ENCODE measurements around the gene XRCC3.

Gene XRCC3

GRCh38 chr14:103702095-103702494, 13.2 kb downstream of the XRCC3 start:
- ChIA-PET CTCF (interaction anchor here (0.6 kb wide), 1 partner anchor 128 kb away, joined by 4 read pairs; no protein-coding TSS in a partner anchor), POLR2A (interaction anchor here (1.1 to 2.1 kb wide), 2 partner anchors 10 to 14 kb away, joined by 4 to 11 read pairs; partner anchors contain the start of genes XRCC3 and ZFYVE21)
- DNase-seq (ENCODE audit: extremely low spot score): no peak
- no peak for TF ChIP-seq HDGF (IDR thresholded peaks at IDR 0.05; ENCODE audit: borderline replicate concordance)
- no peak for TF ChIP-seq NFRKB (IDR thresholded peaks at IDR 0.05)
- no peak for TF ChIP-seq ELF4 (IDR thresholded peaks at IDR 0.05)
- TF ChIP-seq L3MBTL2 (conservative IDR thresholded peaks at IDR 0.05): no peak
- TF ChIP-seq FOXA1 (IDR thresholded peaks at IDR 0.05): no peak

GRCh38 chr14:103700753-103701490, 14.3 kb downstream of the XRCC3 start:
- TF ChIP-seq TARDBP (IDR thresholded peaks at IDR 0.05) (no peak), NFRKB (IDR thresholded peaks at IDR 0.05) (no peak), BHLHE40 (IDR thresholded peaks at IDR 0.05; ENCODE audit: borderline replicate concordance) (no peak)
- POLR2A ChIA-PET: interaction anchor here (0.7 to 2.6 kb wide), 4 partner anchors 8 to 15 kb away, joined by 3 to 13 read pairs (median 3); partner anchors contain the start of genes XRCC3 and ZFYVE21
- DNase-seq (ENCODE audit: extremely low spot score): no peak
- CTCF ChIA-PET: no interaction called here

GRCh38 chr14:103699901-103700752, 15.1 kb downstream of the XRCC3 start:
- ChIA-PET CTCF (no interaction called here), POLR2A (interaction anchor here (1.0 to 2.6 kb wide), 3 partner anchors 9 to 15 kb away, joined by 3 to 13 read pairs (median 3); partner anchors contain the start of genes XRCC3 and ZFYVE21)
- TF ChIP-seq LEF1 (IDR thresholded peaks at IDR 0.05; ENCODE audit: borderline replicate concordance) (no peak), L3MBTL2 (conservative IDR thresholded peaks at IDR 0.05) (no peak), FOXA1 (IDR thresholded peaks at IDR 0.05) (no peak), CTBP1 (IDR thresholded peaks at IDR 0.05; ENCODE audit: borderline replicate concordance) (no peak), BHLHE40 (IDR thresholded peaks at IDR 0.05; ENCODE audit: borderline replicate concordance) (no peak), ELF4 (IDR thresholded peaks at IDR 0.05) (no peak), PKNOX1 (IDR thresholded peaks at IDR 0.05) (no peak)
- no peak for DNase-seq (ENCODE audit: extremely low spot score)

GRCh38 chr14:103699261-103699661, 16.0 kb downstream of the XRCC3 start:
- ChIA-PET POLR2A (interaction anchor here (1.4 to 2.6 kb wide), 2 partner anchors 10 to 16 kb away, joined by 3 to 13 read pairs; partner anchors contain the start of genes XRCC3 and ZFYVE21), CTCF (no interaction called here)

GRCh38 chr14:103698380-103699260, 16.6 kb downstream of the XRCC3 start:
- TF ChIP-seq NFRKB (IDR thresholded peaks at IDR 0.05): no peak
- TF ChIP-seq SUZ12 (IDR thresholded peaks at IDR 0.05): no peak
- TF ChIP-seq FOXM1 (IDR thresholded peaks at IDR 0.05; ENCODE audit: borderline replicate concordance): no peak
- TF ChIP-seq L3MBTL2 (conservative IDR thresholded peaks at IDR 0.05): no peak
- TF ChIP-seq FOXA1 (IDR thresholded peaks at IDR 0.05): no peak
- TF ChIP-seq TARDBP (IDR thresholded peaks at IDR 0.05): no peak
- no peak for TF ChIP-seq FOXK2 (IDR thresholded peaks at IDR 0.05)
- TF ChIP-seq ELF4 (IDR thresholded peaks at IDR 0.05): no peak
- no peak for TF ChIP-seq CTBP1 (IDR thresholded peaks at IDR 0.05; ENCODE audit: borderline replicate concordance)
- TF ChIP-seq LEF1 (IDR thresholded peaks at IDR 0.05; ENCODE audit: borderline replicate concordance): no peak
- TF ChIP-seq PKNOX1 (IDR thresholded peaks at IDR 0.05): no peak
- ChIA-PET POLR2A (interaction anchor here (2.6 kb wide), 1 partner anchor 17 kb away, joined by 13 read pairs; the partner anchor contains the start of genes XRCC3 and ZFYVE21), CTCF (no interaction called here)
- no peak for DNase-seq (ENCODE audit: extremely low spot score)

More at GRCh38 chr14:103699261-103699661, 16.0 kb downstream of the XRCC3 start:
- no peak for TF ChIP-seq LEF1 (IDR thresholded peaks at IDR 0.05; ENCODE audit: borderline replicate concordance)
- TF ChIP-seq FOXK2 (IDR thresholded peaks at IDR 0.05): no peak
- TF ChIP-seq CTBP1 (IDR thresholded peaks at IDR 0.05; ENCODE audit: borderline replicate concordance): no peak
- TF ChIP-seq FOXA1 (IDR thresholded peaks at IDR 0.05): no peak
- no peak for TF ChIP-seq FOXM1 (IDR thresholded peaks at IDR 0.05; ENCODE audit: borderline replicate concordance)
- TF ChIP-seq SP1 (IDR thresholded peaks at IDR 0.05): no peak
- TF ChIP-seq SUZ12 (IDR thresholded peaks at IDR 0.05): no peak
- DNase-seq (ENCODE audit: extremely low spot score): no peak

- DNase-seq (ENCODE audit: extremely low spot score): no peak
- CTCF ChIA-PET: interaction anchor here (0.6 kb wide), 1 partner anchor 111 kb away, joined by 11 read pairs; no protein-coding TSS in a partner anchor
- no peak for TF ChIP-seq FOXM1 (IDR thresholded peaks at IDR 0.05; ENCODE audit: borderline replicate concordance)
- TF ChIP-seq SUZ12 (IDR thresholded peaks at IDR 0.05): no peak
- TF ChIP-seq ZNF384 (IDR thresholded peaks at IDR 0.05): no peak
- no peak for TF ChIP-seq PKNOX1 (IDR thresholded peaks at IDR 0.05)
- no peak for TF ChIP-seq ELF4 (IDR thresholded peaks at IDR 0.05)
- no peak for TF ChIP-seq BHLHE40 (IDR thresholded peaks at IDR 0.05; ENCODE audit: borderline replicate concordance)
- no peak for TF ChIP-seq SP1 (IDR thresholded peaks at IDR 0.05)
- TF ChIP-seq ARNT (IDR thresholded peaks at IDR 0.05): no peak
- no peak for TF ChIP-seq FOXA1 (IDR thresholded peaks at IDR 0.05)
- TF ChIP-seq LEF1 (IDR thresholded peaks at IDR 0.05; ENCODE audit: borderline replicate concordance): no peak
- no peak for TF ChIP-seq NFRKB (IDR thresholded peaks at IDR 0.05)
- POLR2A ChIA-PET: interaction anchor here (1.9 kb wide), 1 partner anchor 8 kb away, joined by 4 read pairs; no protein-coding TSS in a partner anchor
Measured at GRCh38 chr14:103697603-103698379, 17.5 kb downstream of the XRCC3 start.
